Tibial artery (tissue), 4 donors: ENCODE measurements around the gene LYRM2.

Source experiments
- DNase-seq, 2 donors: peaks; one replicate each; pipeline ENCODE4 v3.0.0-alpha.2; 2019
- H3K27ac ChIP-seq, 2 donors: fragments of 200-600 bp; sonication (generic) in 1 of 2; 1 replicate in 1 of 2; 2 replicates in 1 of 2; pipeline ENCODE4 v1.5.1; 2018 to 2019; ENCODE audit warnings: mild to moderate bottlenecking in 1 of 2
- H3K27me3 ChIP-seq, 2 donors: fragments of 200-600 bp; sonication (generic) in 1 of 2; one replicate each; pipeline versions ENCODE4 v1.5.1 to v1.6.0; 2016 to 2019
- H3K36me3 ChIP-seq, 3 donors: fragments of 200-600 bp; sonication (generic) in 2 of 3; one replicate each; pipeline ENCODE4 v1.5.1; 2016 to 2019; ENCODE audit warnings: mild to moderate bottlenecking in 2 of 3
- H3K4me1 ChIP-seq, 4 donors: fragments of 200-600 bp; sonication (generic) in 2 of 4; 1 replicate in 3 of 4; 2 replicates in 1 of 4; pipeline ENCODE4 v1.5.1; 2016 to 2019
- H3K4me3 ChIP-seq, 2 donors: fragments of 200-600 bp; sonication (generic) in 1 of 2; 1 replicate in 1 of 2; 2 replicates in 1 of 2; pipeline ENCODE4 v1.5.1; 2018 to 2019; ENCODE audit warnings: mild to moderate bottlenecking in 2 of 2
- H3K9me3 ChIP-seq, 3 donors: fragments of 200-600 bp; sonication (generic) in 1 of 3; one replicate each; pipeline ENCODE4 v1.5.1; 2016 to 2019
- intact Hi-C: fragments of 100-400 bp; cut with DNase I; formaldehyde crosslinking; loops from one replicate; pipeline ENCODE4 v1.15.0; 2023; ENCODE audit warnings: low total_unique reads
- TF ChIP-seq, protein P1 (sequence below), 2 experiments: fragments of 200-600 bp in 1 of 2; fragments of 450-650 bp in 1 of 2; IDR thresholded peaks; one replicate each; pipeline ENCODE4 v1.5.1; 2017 to 2019; ENCODE audit warnings: antibody characterized with exemption in 2 of 2, mild to moderate bottlenecking in 1 of 2, moderate library complexity in 1 of 2

Gene LYRM2

DNA sequence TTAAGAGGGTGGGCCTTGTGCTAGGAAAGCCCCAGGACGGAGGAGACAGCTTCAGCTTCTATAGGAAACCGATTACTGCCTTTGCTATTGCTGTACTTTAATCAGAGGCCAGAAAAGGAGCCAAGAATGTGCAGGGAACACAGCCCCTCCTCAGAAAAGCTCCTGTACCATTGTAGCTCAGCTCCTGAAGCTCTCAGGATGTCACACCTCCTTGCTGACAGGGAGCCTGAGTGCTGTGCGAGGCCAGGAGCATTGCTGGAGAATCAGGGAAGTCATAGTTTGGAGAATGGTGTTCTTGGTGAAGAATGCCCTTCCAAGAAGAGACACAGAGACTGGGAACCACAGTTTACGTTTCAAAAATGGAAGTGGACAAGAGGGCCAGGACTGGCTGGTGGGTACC is 46.8 kb downstream of the LYRM2 start:
- no peak for DNase-seq

DNA sequence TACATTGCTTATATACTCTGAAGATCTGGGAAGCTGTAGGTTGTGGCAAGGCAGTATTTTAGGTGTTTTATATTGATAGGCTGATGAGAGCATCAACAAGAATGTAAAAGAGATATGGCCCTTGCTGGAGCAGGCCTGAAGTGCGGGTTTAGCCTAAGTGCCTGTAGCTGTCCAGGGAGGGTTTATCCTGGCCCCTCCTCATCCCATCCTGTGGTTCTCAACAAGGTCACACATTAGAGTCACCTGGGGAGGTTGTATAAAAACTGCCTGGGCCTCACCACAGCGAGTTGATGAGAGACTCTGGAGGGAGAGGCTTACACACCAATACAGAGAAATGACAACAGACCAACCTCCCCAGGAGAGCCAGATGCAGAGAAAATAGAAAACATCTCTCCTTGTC is 48.4 kb downstream of the LYRM2 start:
- Histone ChIP-seq H3K9me3 (no peaks in the 10 kb centered on the region), H3K4me3 (no peak overlapping the region), H3K4me1 (peaks cover 0 to 7% (median 0%) of the 10 kb centered on the region in 4 donors), H3K27me3 (no peaks in the 10 kb centered on the region), H3K27ac (no peak overlapping the region), H3K36me3 (no peaks in the 10 kb centered on the region)
- TF ChIP-seq, protein P1, sequence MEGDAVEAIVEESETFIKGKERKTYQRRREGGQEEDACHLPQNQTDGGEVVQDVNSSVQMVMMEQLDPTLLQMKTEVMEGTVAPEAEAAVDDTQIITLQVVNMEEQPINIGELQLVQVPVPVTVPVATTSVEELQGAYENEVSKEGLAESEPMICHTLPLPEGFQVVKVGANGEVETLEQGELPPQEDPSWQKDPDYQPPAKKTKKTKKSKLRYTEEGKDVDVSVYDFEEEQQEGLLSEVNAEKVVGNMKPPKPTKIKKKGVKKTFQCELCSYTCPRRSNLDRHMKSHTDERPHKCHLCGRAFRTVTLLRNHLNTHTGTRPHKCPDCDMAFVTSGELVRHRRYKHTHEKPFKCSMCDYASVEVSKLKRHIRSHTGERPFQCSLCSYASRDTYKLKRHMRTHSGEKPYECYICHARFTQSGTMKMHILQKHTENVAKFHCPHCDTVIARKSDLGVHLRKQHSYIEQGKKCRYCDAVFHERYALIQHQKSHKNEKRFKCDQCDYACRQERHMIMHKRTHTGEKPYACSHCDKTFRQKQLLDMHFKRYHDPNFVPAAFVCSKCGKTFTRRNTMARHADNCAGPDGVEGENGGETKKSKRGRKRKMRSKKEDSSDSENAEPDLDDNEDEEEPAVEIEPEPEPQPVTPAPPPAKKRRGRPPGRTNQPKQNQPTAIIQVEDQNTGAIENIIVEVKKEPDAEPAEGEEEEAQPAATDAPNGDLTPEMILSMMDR (IDR thresholded peaks at IDR 0.05), result no peak
- DNase-seq, result no peak
- intact Hi-C loops, result no loop called here

More for the DNA sequence above, 46.8 kb downstream of the LYRM2 start:
- Histone ChIP-seq H3K9me3 (no peaks in the 10 kb centered on the region), H3K4me1 (peaks cover 0 to 5% (median 0%) of the 10 kb centered on the region in 4 donors), H3K27me3 (no peaks in the 10 kb centered on the region), H3K27ac (no peak overlapping the region), H3K4me3 (no peak overlapping the region), H3K36me3 (no peaks in the 10 kb centered on the region)
- intact Hi-C loops, result no loop called here
- TF ChIP-seq, protein P1 (IDR thresholded peaks at IDR 0.05), result no peak

DNA sequence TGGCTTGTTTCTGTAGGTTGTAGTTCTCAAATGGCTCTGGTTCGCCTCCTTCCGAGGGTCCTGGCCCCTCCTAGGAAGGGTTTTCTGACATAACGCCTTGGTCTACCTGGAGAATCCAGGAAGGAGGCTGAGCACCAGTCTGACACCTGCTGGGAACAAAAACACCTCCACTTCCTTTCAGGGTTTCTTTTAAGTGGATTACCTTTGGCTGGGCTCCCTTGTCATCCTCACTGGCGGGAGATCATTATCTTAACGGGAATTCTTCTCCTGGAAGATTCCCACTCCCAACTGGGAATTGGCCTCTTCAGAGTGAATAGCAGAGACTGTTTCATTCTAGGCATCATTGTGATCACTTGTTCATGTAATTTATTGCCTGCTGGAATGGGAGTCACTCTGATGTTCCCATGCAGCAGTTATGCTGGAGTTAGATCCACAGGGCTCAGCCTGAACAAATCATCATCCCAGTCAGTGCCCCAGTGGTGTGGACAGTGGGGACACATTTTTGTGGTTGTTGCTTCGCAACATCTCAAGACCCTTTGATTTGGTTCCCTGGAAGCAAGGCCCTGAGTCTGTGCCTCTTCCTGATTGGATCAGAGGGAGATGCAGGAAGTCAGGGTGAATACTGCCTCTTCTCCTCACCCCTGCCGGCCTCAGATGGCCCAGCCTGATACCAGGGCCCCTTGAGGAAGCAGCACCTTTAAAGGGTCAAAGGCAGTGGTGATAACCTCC is 49.1 kb downstream of the LYRM2 start:
- Histone ChIP-seq H3K27ac (no peak overlapping the region), H3K4me3 (no peak overlapping the region), H3K27me3 (no peaks in the 10 kb centered on the region), H3K4me1 (peaks cover 0 to 14% (median 2%) of the 10 kb centered on the region in 4 donors), H3K9me3 (no peaks in the 10 kb centered on the region), H3K36me3 (no peaks in the 10 kb centered on the region)
- TF ChIP-seq, protein P1 (IDR thresholded peaks at IDR 0.05), result no peak
- intact Hi-C loops, result no loop called here
- DNase-seq, result no peak

DNA sequence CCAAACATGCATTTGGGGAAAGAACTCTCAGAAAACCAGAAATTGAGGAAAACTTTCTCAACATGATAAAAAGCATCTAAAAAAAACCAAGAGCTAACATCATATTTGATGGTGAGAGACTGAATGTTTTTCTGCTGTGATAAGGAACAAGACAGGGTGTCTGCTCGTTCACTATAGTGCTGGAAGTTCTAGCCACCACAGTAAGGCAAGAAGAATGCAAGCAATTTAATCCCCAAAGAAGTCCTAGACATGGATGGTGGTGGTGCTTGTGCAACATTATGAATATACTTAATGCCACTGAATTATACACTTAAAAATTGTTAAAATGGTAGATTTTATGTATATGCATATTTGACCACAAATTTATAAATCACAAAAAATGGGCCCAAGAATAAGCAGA is 53.4 kb downstream of the LYRM2 start:
- Histone ChIP-seq H3K27ac (peak overlapping the region; percentile 29 to 31), H3K4me3 (no peak overlapping the region), H3K9me3 (no peaks in the 10 kb centered on the region), H3K4me1 (peaks cover 0 to 20% (median 2%) of the 10 kb centered on the region in 4 donors), H3K36me3 (no peaks in the 10 kb centered on the region), H3K27me3 (no peaks in the 10 kb centered on the region)
- DNase-seq, result no peak
- TF ChIP-seq, protein P1 (IDR thresholded peaks at IDR 0.05), result no peak
- intact Hi-C loops, result no loop called here

DNA sequence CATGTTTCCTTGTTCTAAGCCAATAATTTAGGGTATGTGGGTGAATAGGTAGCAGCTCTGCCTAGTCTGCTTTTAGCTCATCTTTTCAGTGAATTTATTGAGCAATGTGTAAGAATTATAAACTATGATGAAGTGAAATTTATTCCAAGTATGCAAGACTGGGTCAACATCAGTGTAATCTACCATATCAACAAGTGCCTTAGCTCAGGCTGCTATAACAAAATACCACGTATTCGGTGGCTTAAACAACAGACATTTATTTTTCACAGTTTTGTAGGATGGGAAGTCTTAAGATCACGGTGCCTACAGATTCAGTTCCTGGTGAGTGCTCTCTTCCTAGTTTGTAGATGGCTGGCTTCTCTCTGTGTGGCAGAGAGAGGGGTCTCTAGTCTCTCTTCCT is 54.0 kb downstream of the LYRM2 start:
- Histone ChIP-seq H3K4me3 (no peak overlapping the region), H3K27ac (peak overlapping the region; percentile 29 to 31), H3K36me3 (no peaks in the 10 kb centered on the region), H3K27me3 (no peaks in the 10 kb centered on the region), H3K4me1 (peaks cover 0 to 20% (median 2%) of the 10 kb centered on the region in 4 donors), H3K9me3 (no peaks in the 10 kb centered on the region)
- intact Hi-C loops, result no loop called here
- no peak for DNase-seq
- TF ChIP-seq, protein P1 (IDR thresholded peaks at IDR 0.05), result no peak
